Stomach (tissue), 4 donors: ENCODE results near the gene QTRT2.

Source experiments
- CTCF ChIP-seq, 7 experiments: fragments of 450-650 bp in 4 of 7; fragments of 200-600 bp in 3 of 7; sonication (generic) in 3 of 7; IDR thresholded peaks; one replicate each; pipeline ENCODE4 v1.5.1; 2016 to 2019; ENCODE audit warnings: antibody characterized with exemption in 7 of 7, control low read depth in 2 of 7, mild to moderate bottlenecking in 1 of 7
- POLR2A ChIP-seq, 4 donors: fragments of 450-650 bp; IDR thresholded peaks; one replicate each; pipeline ENCODE4 v1.6.1; 2016; ENCODE audit warnings: antibody characterized with exemption in 4 of 4, control low read depth in 2 of 4, mild to moderate bottlenecking in 1 of 4, moderate library complexity in 1 of 4

GRCh38 chr3:114034211-114034610 is 22.3 kb upstream of the QTRT2 start:
- no peak for TF ChIP-seq CTCF (IDR thresholded peaks at IDR 0.05)
- no peak for TF ChIP-seq POLR2A (IDR thresholded peaks at IDR 0.05)
